Endothelial cell (in vitro differentiated cells): Measurements from ENCODE around the gene OAS3. TPM values are rescaled to one million over a fixed set of nuclear protein-coding genes. Genes with fewer than 3 reads are reported as not detected.

Experiments used
- DNase-seq: peaks from one replicate; pipeline ENCODE4 v3.0.0; 2021; ENCODE audit warnings: low spot score
- H3K27ac Mint-ChIP-seq: one replicate; pipeline ENCODE4 v1.8.0; 2021; ENCODE audit warnings: mixed read lengths, inconsistent platforms; ENCODE audit not compliant: unreplicated experiment
- H3K27me3 Mint-ChIP-seq: one replicate; pipeline ENCODE4 v1.8.0; 2021; ENCODE audit warnings: mild to moderate bottlenecking, moderate library complexity, mixed read lengths, inconsistent platforms; ENCODE audit not compliant: unreplicated experiment
- H3K36me3 Mint-ChIP-seq: one replicate; pipeline ENCODE4 v1.8.0; 2021; ENCODE audit warnings: mild to moderate bottlenecking, low read depth, mixed read lengths, inconsistent platforms; ENCODE audit not compliant: unreplicated experiment
- H3K4me1 Mint-ChIP-seq: one replicate; pipeline ENCODE4 v1.8.0; 2021; ENCODE audit warnings: mild to moderate bottlenecking, mixed read lengths, inconsistent platforms; ENCODE audit not compliant: unreplicated experiment
- H3K4me3 Mint-ChIP-seq: one replicate; pipeline ENCODE4 v1.8.0; 2021; ENCODE audit warnings: mild to moderate bottlenecking, mixed read lengths, inconsistent platforms; ENCODE audit not compliant: unreplicated experiment
- H3K9me3 Mint-ChIP-seq: one replicate; pipeline ENCODE4 v1.8.0; 2021; ENCODE audit warnings: mixed read lengths, inconsistent platforms; ENCODE audit not compliant: unreplicated experiment
- CTCF ChIP-seq: fragments of 200-600 bp; sonication (generic); IDR thresholded peaks from one replicate; pipeline ENCODE4 v1.5.0; 2021; ENCODE audit warnings: antibody characterized with exemption; ENCODE audit not compliant: unreplicated experiment
- total RNA-seq: library from RNA; stranded (reverse); fragmentation: NEBNext Ultra II Directional; extraction: Animal tissue kit (Norgen Biotek cat#: 25700); gene quantifications from one replicate; pipeline ENCODE4 v1.2.1, GENCODE V29; 2021; ENCODE audit not compliant: unreplicated experiment

Gene OAS3
- total RNA-seq, 1 donor from 2014 or later: 2.2 TPM

- Mint-ChIP-seq H3K4me1 (no peaks in the 10 kb centered on the region), H3K27ac (no peak overlapping the region), H3K27me3 (peaks cover 5% of the 10 kb centered on the region), H3K9me3 (peaks cover under 1% of the 10 kb centered on the region), H3K4me3 (no peak overlapping the region), H3K36me3 (peaks cover 7% of the 10 kb centered on the region)
- no peak for TF ChIP-seq CTCF
- no peak for DNase-seq
Observed at GRCh38 chr12:112964915-112965314, 26.6 kb downstream of the OAS3 start.

DNA sequence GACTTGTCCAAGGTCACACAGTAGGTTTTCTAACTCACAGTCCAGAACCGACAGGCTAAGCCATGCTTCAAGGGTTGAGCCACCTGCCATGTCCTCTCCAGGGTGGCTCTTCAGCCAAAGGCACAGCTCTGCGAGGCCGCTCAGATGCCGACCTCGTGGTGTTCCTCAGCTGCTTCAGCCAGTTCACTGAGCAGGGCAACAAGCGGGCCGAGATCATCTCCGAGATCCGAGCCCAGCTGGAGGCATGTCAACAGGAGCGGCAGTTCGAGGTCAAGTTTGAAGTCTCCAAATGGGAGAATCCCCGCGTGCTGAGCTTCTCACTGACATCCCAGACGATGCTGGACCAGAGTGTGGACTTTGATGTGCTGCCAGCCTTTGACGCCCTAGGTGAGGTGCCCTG, 27.4 kb downstream of the OAS3 start:
- no peaks in the 10 kb centered on the region for H3K4me1 Mint-ChIP-seq
- H3K36me3 Mint-ChIP-seq: peaks cover 7% of the 10 kb centered on the region
- no peaks in the 10 kb centered on the region for H3K9me3 Mint-ChIP-seq
- H3K27me3 Mint-ChIP-seq: peaks cover 5% of the 10 kb centered on the region
- DNase-seq: no peak
- no peak overlapping the region for H3K4me3 Mint-ChIP-seq
- no peak for TF ChIP-seq CTCF
- no peak overlapping the region for H3K27ac Mint-ChIP-seq

DNA sequence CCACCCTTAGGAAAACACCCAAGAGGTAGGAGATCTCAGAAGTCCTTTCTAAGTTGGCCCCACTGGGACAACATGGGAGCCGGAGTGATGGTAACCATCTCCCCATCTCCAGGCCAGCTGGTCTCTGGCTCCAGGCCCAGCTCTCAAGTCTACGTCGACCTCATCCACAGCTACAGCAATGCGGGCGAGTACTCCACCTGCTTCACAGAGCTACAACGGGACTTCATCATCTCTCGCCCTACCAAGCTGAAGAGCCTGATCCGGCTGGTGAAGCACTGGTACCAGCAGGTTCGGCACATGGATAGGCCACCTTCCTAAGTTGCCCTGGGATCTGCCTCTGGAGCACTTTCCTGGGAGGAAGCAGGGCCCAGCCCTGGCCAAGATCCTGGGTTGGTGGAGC, 29.0 kb downstream of the OAS3 start:
- Mint-ChIP-seq H3K4me1 (peaks cover 16% of the 10 kb centered on the region), H3K9me3 (no peaks in the 10 kb centered on the region), H3K36me3 (peaks cover 3% of the 10 kb centered on the region), H3K27ac (no peak overlapping the region), H3K4me3 (no peak overlapping the region), H3K27me3 (peaks cover 2% of the 10 kb centered on the region)
- DNase-seq: no peak
- TF ChIP-seq CTCF: no peak

DNA sequence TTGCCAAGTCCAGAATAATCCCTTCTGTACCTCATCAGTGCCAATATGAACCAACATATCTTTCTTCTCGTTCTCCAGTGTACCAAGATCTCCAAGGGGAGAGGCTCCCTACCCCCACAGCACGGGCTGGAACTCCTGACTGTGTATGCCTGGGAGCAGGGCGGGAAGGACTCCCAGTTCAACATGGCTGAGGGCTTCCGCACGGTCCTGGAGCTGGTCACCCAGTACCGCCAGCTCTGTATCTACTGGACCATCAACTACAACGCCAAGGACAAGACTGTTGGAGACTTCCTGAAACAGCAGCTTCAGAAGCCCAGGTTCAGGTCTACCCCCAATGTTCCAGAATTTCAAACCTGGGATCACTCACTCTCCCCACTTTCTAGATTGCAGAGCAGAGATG, 29.6 kb downstream of the OAS3 start:
- Mint-ChIP-seq H3K36me3 (peaks cover 3% of the 10 kb centered on the region), H3K27me3 (peaks cover 1% of the 10 kb centered on the region), H3K4me3 (no peak overlapping the region), H3K4me1 (peaks cover 16% of the 10 kb centered on the region), H3K9me3 (no peaks in the 10 kb centered on the region), H3K27ac (no peak overlapping the region)
- TF ChIP-seq CTCF: no peak
- DNase-seq: no peak

DNA sequence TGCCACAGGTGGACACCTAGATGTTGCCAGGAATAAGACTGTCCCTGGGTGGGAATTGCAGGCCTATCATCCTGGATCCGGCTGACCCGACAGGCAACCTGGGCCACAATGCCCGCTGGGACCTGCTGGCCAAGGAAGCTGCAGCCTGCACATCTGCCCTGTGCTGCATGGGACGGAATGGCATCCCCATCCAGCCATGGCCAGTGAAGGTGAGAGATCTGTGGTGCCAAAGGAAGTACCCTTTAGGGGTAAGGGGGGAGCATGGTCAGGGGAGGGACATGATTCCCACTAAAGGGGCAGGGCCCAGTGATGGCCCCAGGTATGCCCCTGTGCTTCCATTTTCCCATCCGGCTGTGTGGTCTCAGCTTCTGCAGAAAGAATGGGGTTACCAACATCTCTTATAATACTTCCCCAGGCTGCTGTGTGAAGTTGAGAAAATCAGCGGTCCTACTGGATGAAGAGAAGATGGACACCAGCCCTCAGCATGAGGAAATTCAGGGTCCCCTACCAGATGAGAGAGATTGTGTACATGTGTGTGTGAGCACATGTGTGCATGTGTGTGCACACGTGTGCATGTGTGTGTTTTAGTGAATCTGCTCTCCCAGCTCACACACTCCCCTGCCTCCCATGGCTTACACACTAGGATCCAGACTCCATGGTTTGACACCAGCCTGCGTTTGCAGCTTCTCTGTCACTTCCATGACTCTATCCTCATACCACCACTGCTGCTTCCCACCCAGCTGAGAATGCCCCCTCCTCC, 31.5 kb downstream of the OAS3 start:
- peaks cover 16% of the 10 kb centered on the region for H3K4me1 Mint-ChIP-seq

More for the DNA sequence above, 31.5 kb downstream of the OAS3 start:
- no peak for DNase-seq
- Mint-ChIP-seq H3K9me3 (no peaks in the 10 kb centered on the region), H3K4me3 (no peak overlapping the region), H3K27ac (no peak overlapping the region), H3K36me3 (no peaks in the 10 kb centered on the region), H3K27me3 (peaks cover 1% of the 10 kb centered on the region)
- no peak for TF ChIP-seq CTCF
